ENCODE measurements around the gene NSD2. TPM values are rescaled to one million over a fixed set of nuclear protein-coding genes. Genes with fewer than 3 reads are reported as not detected.

NSD2 gene
- total and polyA plus RNA-seq, 2 donors (not counting 1 experiment from before 2014, with no cell fraction given): 14.2 to 64.8 TPM

- Histone ChIP-seq H3K4me2 (replicated peaks; ENCODE audit: low read depth, low read length, poor library complexity, severe bottlenecking) (no peak overlapping the region), H3K4me1 (ENCODE audit: control insufficient read depth in 2 of 2, insufficient read depth in 2 of 2, low read length in 2 of 2) (no peaks in the 10 kb centered on the region), H3K27me3 (replicated peaks in 1 of 4; ENCODE audit: control extremely low read depth in 1 of 4, control insufficient read depth in 3 of 4, insufficient read depth in 4 of 4, low read length in 3 of 4) (no peaks in the 10 kb centered on the region), H3K9ac (ENCODE audit: low read length) (no peak overlapping the region), H3K4me3 (ENCODE audit: control extremely low read depth in 1 of 5, extremely low read depth in 1 of 5, insufficient read depth in 1 of 5, low read depth in 2 of 5, low read length in 4 of 5) (no peak overlapping the region), H4K20me1 (ENCODE audit: control insufficient read depth, insufficient read depth, low read length, poor library complexity, severe bottlenecking) (peaks cover 77% of the 10 kb centered on the region), H3K79me2 (ENCODE audit: control insufficient read depth, insufficient read depth, low read length) (peaks cover 58% of the 10 kb centered on the region), H2AFZ (ENCODE audit: insufficient read depth, low read depth, low read length, poor library complexity, severe bottlenecking) (no peak overlapping the region), H3K36me3 (replicated peaks in 1 of 2; ENCODE audit: control extremely low read depth in 1 of 2, control insufficient read depth in 1 of 2, extremely low read depth in 1 of 2, insufficient read depth in 2 of 2, low read length in 1 of 2) (peaks cover 0 to 53% of the 10 kb centered on the region in 2 experiments), H3K27ac (ENCODE audit: low read length in 2 of 2) (no peak overlapping the region), H3K9me3 (ENCODE audit: control extremely low read depth in 1 of 3, control insufficient read depth in 2 of 3, insufficient read depth in 1 of 3, low read length in 2 of 3) (no peaks in the 10 kb centered on the region)
- DNase-seq (no peak), ATAC-seq (ENCODE audit: low read depth) (no peak)
- no peak overlapping the region for H3K27ac Mint-ChIP-seq
- no peaks in the 10 kb centered on the region for H3K27me3 Mint-ChIP-seq
- peaks cover 2% of the 10 kb centered on the region for H3K4me1 Mint-ChIP-seq
- intact Hi-C loops (cut with micrococcal nuclease): no loop called here
- POLR2A ChIA-PET: no interaction called here
- WGBS (ENCODE audit: insufficient coverage): 97% methylated on average over 8 of the region's 10 CpGs
- H3K4me3 Mint-ChIP-seq: no peak overlapping the region
- CTCF ChIA-PET: no interaction called here
- TF ChIP-seq EZH2 (IDR thresholded peaks at IDR 0.05; ENCODE audit: borderline replicate concordance, insufficient read depth, low read depth, low read length, poor library complexity, severe bottlenecking): no peak
- H3K9me3 Mint-ChIP-seq (ENCODE audit: insufficient read depth): no peaks in the 10 kb centered on the region
Observed at GRCh38 chr4:1990348-1990645, 119.1 kb downstream of the NSD2 start.

GRCh38 chr4:1990676-1991075, 119.5 kb downstream of the NSD2 start:
- no peaks in the 10 kb centered on the region for H3K9me3 Mint-ChIP-seq (ENCODE audit: insufficient read depth)
- Histone ChIP-seq H4K20me1 (ENCODE audit: control insufficient read depth, insufficient read depth, low read length, poor library complexity, severe bottlenecking) (peaks cover 80% of the 10 kb centered on the region), H3K9ac (ENCODE audit: low read length) (no peak overlapping the region), H3K4me2 (replicated peaks; ENCODE audit: low read depth, low read length, poor library complexity, severe bottlenecking) (no peak overlapping the region), H3K27ac (ENCODE audit: low read length in 2 of 2) (no peak overlapping the region), H3K79me2 (ENCODE audit: control insufficient read depth, insufficient read depth, low read length) (peaks cover 60% of the 10 kb centered on the region), H3K4me3 (ENCODE audit: control extremely low read depth in 1 of 5, extremely low read depth in 1 of 5, insufficient read depth in 1 of 5, low read depth in 2 of 5, low read length in 4 of 5) (no peak overlapping the region), H3K4me1 (ENCODE audit: control insufficient read depth in 2 of 2, insufficient read depth in 2 of 2, low read length in 2 of 2) (no peaks in the 10 kb centered on the region), H3K9me3 (ENCODE audit: control extremely low read depth in 1 of 3, control insufficient read depth in 2 of 3, insufficient read depth in 1 of 3, low read length in 2 of 3) (no peaks in the 10 kb centered on the region), H3K27me3 (replicated peaks in 1 of 4; ENCODE audit: control extremely low read depth in 1 of 4, control insufficient read depth in 3 of 4, insufficient read depth in 4 of 4, low read length in 3 of 4) (no peaks in the 10 kb centered on the region), H3K36me3 (replicated peaks in 1 of 2; ENCODE audit: control extremely low read depth in 1 of 2, control insufficient read depth in 1 of 2, extremely low read depth in 1 of 2, insufficient read depth in 2 of 2, low read length in 1 of 2) (peaks cover 0 to 49% of the 10 kb centered on the region in 2 experiments), H2AFZ (ENCODE audit: insufficient read depth, low read depth, low read length, poor library complexity, severe bottlenecking) (no peak overlapping the region)
- ATAC-seq (ENCODE audit: low read depth) (no peak), DNase-seq (no peak)
- TF ChIP-seq CTCF (IDR thresholded peaks at IDR 0.05): no peak
- POLR2A ChIA-PET: no interaction called here
- H3K27me3 Mint-ChIP-seq: no peaks in the 10 kb centered on the region
- peaks cover 4% of the 10 kb centered on the region for H3K4me1 Mint-ChIP-seq
- H3K27ac Mint-ChIP-seq: no peak overlapping the region
- CTCF ChIA-PET: no interaction called here
- no peak overlapping the region for H3K4me3 Mint-ChIP-seq
- intact Hi-C loops (cut with micrococcal nuclease): no loop called here
- WGBS (ENCODE audit: insufficient coverage): 95% methylated on average over 5 of the region's 5 CpGs
